Trophoblast cell (in vitro differentiated cells and primary cell): ENCODE results near the gene NCKIPSD.

Experiments
- DNase-seq, 2 donors: peaks; one replicate each; pipeline ENCODE4 v3.0.0-alpha.2; 2016
- H2AFZ ChIP-seq: 2 replicates; pipeline ENCODE4 v1.6.1; 2013; ENCODE audit warnings: low read length, moderate library complexity, mild to moderate bottlenecking; ENCODE audit not compliant: insufficient read depth, poor library complexity
- H2AK5ac ChIP-seq: 2 replicates; pipeline ENCODE4 v1.6.1; 2013; ENCODE audit warnings: mild to moderate bottlenecking, low read length
- H2BK120ac ChIP-seq: 2 replicates; pipeline ENCODE4 v1.6.1; 2013; ENCODE audit warnings: low read length, mild to moderate bottlenecking, moderate library complexity; ENCODE audit not compliant: insufficient read depth, poor library complexity
- H2BK12ac ChIP-seq: 2 replicates; pipeline ENCODE4 v1.6.1; 2013; ENCODE audit warnings: mild to moderate bottlenecking, low read length, moderate library complexity
- H2BK5ac ChIP-seq: 2 replicates; pipeline ENCODE4 v1.6.1; 2013; ENCODE audit warnings: low read length, low read depth, moderate library complexity, mild to moderate bottlenecking; ENCODE audit not compliant: poor library complexity
- H3K14ac ChIP-seq: 2 replicates; pipeline ENCODE4 v1.6.1; 2013; ENCODE audit warnings: mild to moderate bottlenecking, low read length
- H3K18ac ChIP-seq: 2 replicates; pipeline ENCODE4 v1.6.1; 2013; ENCODE audit warnings: mild to moderate bottlenecking, low read length
- H3K23ac ChIP-seq: 2 replicates; pipeline ENCODE4 v1.6.1; 2013; ENCODE audit warnings: low read length
- H3K27ac ChIP-seq: 2 replicates; pipeline ENCODE4 v1.5.1; 2013; ENCODE audit warnings: low read depth, mild to moderate bottlenecking, inconsistent platforms, low read length, moderate library complexity
- H3K27me3 ChIP-seq: 2 replicates; pipeline ENCODE4 v1.6.1; 2013; ENCODE audit warnings: inconsistent platforms, mild to moderate bottlenecking, low read length, moderate library complexity; ENCODE audit not compliant: insufficient read depth
- H3K36me3 ChIP-seq, 2 experiments: 1 replicate in 1 of 2; 2 replicates in 1 of 2; pipeline ENCODE4 v1.6.1; 2013; ENCODE audit warnings: low read length in 2 of 2, mild to moderate bottlenecking in 2 of 2, moderate library complexity in 1 of 2; ENCODE audit not compliant: insufficient read depth in 2 of 2, control insufficient read depth in 1 of 2
- H3K4ac ChIP-seq: 2 replicates; pipeline ENCODE4 v1.6.1; 2013; ENCODE audit warnings: low read depth, mild to moderate bottlenecking, low read length, moderate library complexity
- H3K4me1 ChIP-seq, 2 experiments: 1 replicate in 1 of 2; 2 replicates in 1 of 2; pipeline ENCODE4 v1.6.1; 2013; ENCODE audit warnings: low read length in 2 of 2, mild to moderate bottlenecking in 2 of 2, moderate library complexity in 1 of 2; ENCODE audit not compliant: insufficient read depth in 2 of 2, control insufficient read depth in 1 of 2
- H3K4me2 ChIP-seq: 2 replicates; pipeline ENCODE4 v1.6.1; 2013; ENCODE audit warnings: inconsistent platforms, mild to moderate bottlenecking, low read length, moderate library complexity
- H3K4me3 ChIP-seq: 2 replicates; pipeline ENCODE4 v1.5.1; 2013; ENCODE audit warnings: mild to moderate bottlenecking, low read depth, low read length, inconsistent platforms
- H3K79me1 ChIP-seq: one replicate; pipeline ENCODE4 v1.6.1; 2013; ENCODE audit warnings: low read length
- H3K79me2 ChIP-seq: 2 replicates; pipeline ENCODE4 v1.6.1; 2013; ENCODE audit warnings: low read length, mild to moderate bottlenecking; ENCODE audit not compliant: control insufficient read depth, insufficient read depth, poor library complexity
- H3K9ac ChIP-seq: 2 replicates; pipeline ENCODE4 v1.6.1; 2013; ENCODE audit warnings: mild to moderate bottlenecking, low read length
- H3K9me3 ChIP-seq: 2 replicates; pipeline ENCODE4 v1.6.1; 2013; ENCODE audit warnings: low read depth, mild to moderate bottlenecking, control low read depth, inconsistent platforms, low read length; ENCODE audit not compliant: insufficient read depth
- H4K12ac ChIP-seq: 2 replicates; pipeline ENCODE4 v1.6.1; 2013; ENCODE audit warnings: low read depth, mild to moderate bottlenecking, low read length, moderate library complexity
- H4K8ac ChIP-seq: 2 replicates; pipeline ENCODE4 v1.6.1; 2013; ENCODE audit warnings: low read depth, mild to moderate bottlenecking, low read length, moderate library complexity
- H4K91ac ChIP-seq: one replicate; pipeline ENCODE4 v1.6.1; 2013; ENCODE audit warnings: low read depth, mild to moderate bottlenecking, low read length, moderate library complexity
- WGBS: extraction: QIAGEN DNeasy Blood & Tissue Kit; methylation state at CpG from one replicate; pipeline ENCODE4 v1.1.7; 2013; ENCODE audit warnings: missing lambda C conversion rate; ENCODE audit not compliant: insufficient read length, insufficient coverage; ENCODE audit errors: extremely low coverage; 5-methylcytosine and 5-hydroxymethylcytosine counted together

Gene NCKIPSD

GRCh38 chr3:48629894-48630293, 55.8 kb downstream of the NCKIPSD start:
- Histone ChIP-seq H3K9ac (no peak overlapping the region), H3K4me2 (no peak overlapping the region), H4K8ac (no peak overlapping the region), H3K23ac (no peak overlapping the region), H2BK5ac (no peak overlapping the region), H3K27me3 (no peaks in the 10 kb centered on the region), H2AK5ac (no peak overlapping the region), H4K91ac (no peak overlapping the region), H3K36me3 (peaks cover 79 to 83% of the 10 kb centered on the region in 2 experiments), H2BK120ac (no peak overlapping the region), H2AFZ (no peak overlapping the region), H3K18ac (no peak overlapping the region), H3K79me1 (peaks cover 2% of the 10 kb centered on the region), H3K9me3 (peaks cover 2% of the 10 kb centered on the region), H3K4me3 (peak overlapping the region; percentile 10), H3K14ac (no peak overlapping the region), H3K79me2 (peaks cover under 1% of the 10 kb centered on the region), H4K12ac (no peak overlapping the region), H3K4me1 (peaks cover 0 to 5% of the 10 kb centered on the region in 2 experiments), H2BK12ac (no peak overlapping the region), H3K27ac (no peak overlapping the region), H3K4ac (no peak overlapping the region)
- WGBS, result no CpG with 5 or more reads among the region's 12 CpGs
- DNase-seq, result no peak

GRCh38 chr3:48628277-48629017, 57.3 kb downstream of the NCKIPSD start:
- H3K27me3 ChIP-seq, result no peaks in the 10 kb centered on the region
- H3K23ac ChIP-seq, result no peak overlapping the region
- H3K36me3 ChIP-seq, result peaks cover 82 to 88% of the 10 kb centered on the region in 2 experiments
- no peak overlapping the region for H2BK120ac ChIP-seq
- no peak overlapping the region for H3K27ac ChIP-seq
- H3K9ac ChIP-seq, result no peak overlapping the region
- H4K91ac ChIP-seq, result no peak overlapping the region
- no peak overlapping the region for H3K4me3 ChIP-seq
- H3K4me2 ChIP-seq, result no peak overlapping the region
- H4K8ac ChIP-seq, result no peak overlapping the region
- no peak overlapping the region for H2AFZ ChIP-seq
- H3K4ac ChIP-seq, result no peak overlapping the region
- H2BK5ac ChIP-seq, result no peak overlapping the region
- H3K79me1 ChIP-seq, result no peaks in the 10 kb centered on the region
- no peak overlapping the region for H3K14ac ChIP-seq
- no peaks in the 10 kb centered on the region for H3K4me1 ChIP-seq
- H3K9me3 ChIP-seq, result peaks cover 2% of the 10 kb centered on the region
- no peak overlapping the region for H2AK5ac ChIP-seq
- no peak for DNase-seq
- no peak overlapping the region for H2BK12ac ChIP-seq
- no CpG with 5 or more reads among the region's 13 CpGs for WGBS
- no peak overlapping the region for H3K18ac ChIP-seq
- H4K12ac ChIP-seq, result no peak overlapping the region
- no peaks in the 10 kb centered on the region for H3K79me2 ChIP-seq

GRCh38 chr3:48625600-48625999, 60.1 kb downstream of the NCKIPSD start:
- Histone ChIP-seq H3K9me3 (peaks cover 3% of the 10 kb centered on the region), H3K4ac (no peak overlapping the region), H2AK5ac (no peak overlapping the region), H3K23ac (no peak overlapping the region), H3K27ac (no peak overlapping the region), H4K12ac (no peak overlapping the region), H2BK12ac (no peak overlapping the region), H2BK5ac (no peak overlapping the region), H3K4me3 (no peak overlapping the region), H2BK120ac (no peak overlapping the region), H3K4me2 (no peak overlapping the region), H2AFZ (no peak overlapping the region), H4K91ac (no peak overlapping the region), H3K27me3 (no peaks in the 10 kb centered on the region), H3K14ac (no peak overlapping the region), H3K4me1 (no peaks in the 10 kb centered on the region), H3K79me1 (no peaks in the 10 kb centered on the region), H3K79me2 (no peaks in the 10 kb centered on the region), H3K36me3 (peaks cover 59 to 62% of the 10 kb centered on the region in 2 experiments), H4K8ac (no peak overlapping the region), H3K9ac (no peak overlapping the region), H3K18ac (no peak overlapping the region)
- WGBS, result no CpG with 5 or more reads among the region's 6 CpGs
- no peak for DNase-seq

- Histone ChIP-seq H3K79me1 (no peaks in the 10 kb centered on the region), H3K9ac (no peak overlapping the region), H3K79me2 (no peaks in the 10 kb centered on the region), H2AFZ (no peak overlapping the region), H3K18ac (no peak overlapping the region), H3K4me3 (no peak overlapping the region), H3K27ac (no peak overlapping the region), H2BK120ac (no peak overlapping the region), H2BK5ac (no peak overlapping the region), H4K91ac (no peak overlapping the region), H3K4me1 (no peaks in the 10 kb centered on the region), H3K36me3 (peaks cover 51 to 54% of the 10 kb centered on the region in 2 experiments), H3K9me3 (peaks cover 7% of the 10 kb centered on the region), H3K14ac (no peak overlapping the region), H3K23ac (no peak overlapping the region), H2BK12ac (no peak overlapping the region), H3K4ac (no peak overlapping the region), H3K27me3 (no peaks in the 10 kb centered on the region), H3K4me2 (no peak overlapping the region), H2AK5ac (no peak overlapping the region), H4K8ac (no peak overlapping the region), H4K12ac (no peak overlapping the region)
- no CpG with 5 or more reads among the region's 10 CpGs for WGBS
- no peak for DNase-seq
Measured at GRCh38 chr3:48624767-48625166, 60.9 kb downstream of the NCKIPSD start.
